NCI-H128 (cell line): ENCODE results near the gene ZNF169.
"Not testable (repeated sequence)": the region's sequence is repeated elsewhere in the genome, so short reads cannot be mapped to it uniquely, and the experiment has no call there.

Source experiments
- DNase-seq: peaks from one replicate; lab custom pipeline; 2025; ENCODE audit not compliant: unreplicated experiment; lab: John Stamatoyannopoulos, UW

The ZNF169 gene

DNA sequence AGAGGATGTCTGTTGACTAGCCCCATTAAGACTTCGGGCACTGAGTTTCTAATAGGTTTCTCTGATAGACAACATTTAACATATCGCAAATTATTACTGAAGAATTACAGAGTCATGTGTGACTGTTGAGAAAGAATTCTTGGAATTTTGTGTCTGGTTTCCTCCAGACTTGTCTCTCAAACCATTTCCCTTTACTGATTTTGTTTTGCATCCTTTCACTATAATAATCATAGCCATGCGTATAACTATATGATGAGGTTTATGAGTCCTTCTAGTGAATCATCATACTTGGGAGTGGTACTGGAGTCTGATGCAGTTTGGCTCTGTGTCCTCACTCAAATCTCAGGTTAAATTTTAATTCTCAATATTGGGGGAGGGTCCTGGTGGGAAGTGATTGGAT, 27.0 kb downstream of the ZNF169 start:
- DNase-seq, result no peak

GRCh38 chr9:94287877-94288513, 28.9 kb downstream of the ZNF169 start:
- no peak for DNase-seq

DNA sequence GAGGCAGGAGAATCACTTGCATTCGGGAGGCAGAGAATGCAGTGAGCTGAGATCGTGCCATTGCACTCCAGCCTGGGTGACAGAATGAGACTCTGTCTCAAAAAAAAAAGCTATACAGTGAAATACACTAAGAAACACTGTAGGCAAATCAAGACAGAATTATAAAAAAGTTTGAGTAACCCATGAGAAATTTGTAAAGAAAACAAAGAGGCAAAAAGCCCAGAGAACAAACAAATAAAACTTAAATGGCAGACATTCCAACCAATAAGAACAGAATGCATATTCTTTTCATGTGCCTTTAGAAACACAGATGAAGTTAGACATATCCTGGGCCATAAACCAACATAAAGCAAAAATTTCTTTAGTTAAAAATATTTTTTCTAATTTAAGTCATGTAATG, 30.6 kb downstream of the ZNF169 start:
- DNase-seq, result no peak

- DNase-seq, result no peak
These were observed 40.0 kb downstream of the ZNF169 start for GRCh38 chr9:94298949-94299599.

DNA sequence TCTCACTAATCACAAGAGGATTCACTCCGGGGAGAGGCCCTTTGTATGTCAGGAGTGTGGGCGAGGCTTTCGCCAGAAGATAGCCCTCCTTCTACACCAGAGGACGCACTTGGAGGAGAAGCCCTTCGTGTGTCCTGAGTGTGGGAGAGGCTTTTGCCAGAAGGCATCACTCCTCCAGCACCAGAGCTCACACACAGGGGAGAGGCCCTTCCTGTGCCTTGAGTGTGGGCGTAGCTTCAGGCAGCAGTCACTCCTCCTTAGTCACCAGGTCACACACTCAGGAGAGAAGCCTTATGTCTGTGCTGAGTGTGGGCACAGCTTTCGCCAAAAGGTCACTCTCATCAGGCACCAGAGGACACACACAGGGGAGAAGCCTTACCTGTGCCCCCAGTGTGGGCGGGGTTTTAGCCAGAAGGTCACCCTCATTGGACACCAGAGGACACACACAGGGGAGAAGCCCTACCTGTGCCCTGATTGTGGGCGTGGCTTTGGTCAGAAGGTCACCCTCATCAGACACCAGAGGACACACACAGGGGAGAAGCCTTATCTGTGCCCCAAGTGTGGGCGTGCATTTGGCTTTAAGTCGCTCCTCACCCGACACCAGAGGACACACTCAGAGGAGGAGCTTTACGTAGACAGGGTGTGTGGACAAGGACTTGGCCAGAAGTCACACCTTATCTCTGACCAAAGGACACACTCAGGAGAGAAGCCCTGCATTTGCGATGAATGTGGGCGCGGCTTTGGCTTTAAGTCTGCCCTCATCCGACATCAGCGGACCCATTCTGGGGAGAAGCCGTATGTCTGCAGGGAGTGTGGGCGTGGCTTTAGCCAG, 41.6 kb downstream of the ZNF169 start:
- no peak for DNase-seq

GRCh38 chr9:94301583-94301982, 42.5 kb downstream of the ZNF169 start:
- no peak for DNase-seq

GRCh38 chr9:94302426-94302825, 43.3 kb downstream of the ZNF169 start:
- no peak for DNase-seq

GRCh38 chr9:94303321-94303720, 44.2 kb downstream of the ZNF169 start:
- no peak for DNase-seq

DNA sequence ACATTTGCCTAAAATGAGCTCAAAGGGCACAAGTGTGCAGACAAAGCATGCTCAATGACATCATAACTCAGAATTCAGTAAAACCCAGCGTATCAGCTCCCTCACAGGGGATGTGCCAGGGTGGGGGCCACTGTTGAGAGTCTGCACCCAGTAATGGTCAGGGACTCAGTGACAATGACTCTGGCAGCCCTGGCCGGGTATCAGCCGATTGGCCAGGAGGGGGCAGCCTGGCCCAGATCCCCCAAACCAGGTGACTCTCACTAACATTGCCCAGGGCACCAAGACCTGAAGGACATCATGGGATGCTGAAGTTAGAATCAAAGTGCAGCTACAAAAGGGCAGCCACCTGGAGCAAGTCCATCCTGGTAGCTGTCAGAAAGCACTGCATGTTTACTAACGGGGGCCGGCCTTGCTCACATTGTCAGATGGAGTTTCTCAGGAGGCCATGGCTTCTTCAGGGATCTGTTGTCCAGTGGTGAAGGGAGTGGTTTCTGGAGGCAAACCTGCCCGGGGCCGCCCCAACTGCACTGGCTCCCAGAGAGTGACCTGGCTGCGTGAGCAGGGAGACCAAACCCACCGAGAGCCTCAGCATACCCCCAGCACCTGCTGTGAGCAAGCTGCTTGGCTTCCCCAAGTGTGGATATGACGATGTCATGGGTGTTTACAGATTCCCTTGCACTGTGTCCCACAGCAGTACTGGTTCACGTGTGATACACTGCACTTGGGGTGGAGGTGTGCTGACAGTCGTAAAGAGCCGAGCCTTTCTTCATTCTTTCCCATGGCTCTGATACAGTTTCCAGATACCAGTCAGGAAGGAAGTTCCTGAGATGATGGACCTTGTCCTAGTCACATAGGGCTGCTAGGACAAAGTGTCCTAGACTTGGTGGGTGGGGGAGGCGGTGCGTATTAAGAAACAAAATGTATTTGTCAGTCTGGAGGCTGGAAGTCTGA, 56.2 kb downstream of the ZNF169 start:
- not testable (repeated sequence) for DNase-seq

GRCh38 chr9:94316236-94316635, 57.1 kb downstream of the ZNF169 start:
- DNase-seq, result not testable (repeated sequence)

GRCh38 chr9:94317949-94318657, 59.0 kb downstream of the ZNF169 start:
- DNase-seq, result not testable (repeated sequence)

DNA sequence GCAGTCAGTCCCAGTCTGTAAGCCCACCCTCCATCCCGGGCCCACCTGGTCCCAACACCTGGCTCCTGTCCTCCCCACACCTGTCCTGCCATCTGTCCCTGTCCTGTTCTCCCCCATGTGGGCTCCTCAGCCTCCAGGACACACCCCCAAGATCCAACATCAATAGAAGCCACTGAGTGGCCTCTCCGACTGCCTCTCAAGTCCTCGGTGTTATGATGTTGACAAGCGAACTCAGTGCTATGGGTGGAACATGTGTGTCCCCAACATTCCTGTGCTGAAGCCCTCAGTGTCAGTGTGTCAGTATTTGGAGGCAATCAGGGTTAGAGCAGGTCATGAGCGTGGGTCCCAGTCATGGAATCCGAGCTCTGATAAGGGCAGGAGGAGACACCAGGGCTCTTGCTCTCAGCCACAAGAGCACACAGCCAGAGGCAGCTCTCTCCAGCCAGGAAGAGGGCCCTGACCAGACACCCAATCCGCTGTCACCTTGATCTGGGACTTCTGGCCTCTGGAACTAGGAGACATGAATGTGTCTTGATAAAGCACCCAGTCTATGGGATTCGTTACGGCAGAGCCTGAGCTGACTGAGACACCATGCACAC, 63.3 kb downstream of the ZNF169 start:
- not testable (repeated sequence) for DNase-seq

DNA sequence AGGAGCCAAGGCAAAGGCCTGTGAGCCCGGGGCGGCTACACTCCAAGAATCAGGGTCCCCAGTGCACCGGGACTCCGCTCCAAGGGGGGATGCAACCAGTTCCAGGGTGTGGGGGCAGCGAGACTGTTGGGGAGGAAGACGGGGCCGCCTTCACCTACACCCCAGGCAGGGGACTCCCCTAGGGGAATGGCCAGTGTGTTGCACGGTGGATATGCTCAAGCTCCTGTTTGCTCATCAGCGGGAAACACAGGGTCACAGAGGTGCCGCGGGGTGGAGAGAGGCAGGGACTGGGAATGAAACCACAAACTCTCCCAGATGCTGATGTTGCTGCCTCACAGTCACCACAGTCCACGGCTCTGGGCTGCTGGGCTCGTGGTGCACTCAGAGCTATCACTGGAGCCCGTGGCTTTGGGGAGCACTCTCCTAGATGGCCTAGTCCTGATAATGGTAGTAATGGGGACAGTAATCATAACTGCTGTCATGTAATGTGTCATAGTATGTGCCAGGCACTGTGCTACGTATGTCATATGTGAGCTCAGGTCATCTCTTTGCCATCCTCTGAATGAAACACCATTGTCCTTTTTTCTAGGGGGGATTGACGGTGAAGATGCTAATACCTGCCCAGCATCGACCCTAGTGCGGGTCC, 64.2 kb downstream of the ZNF169 start:
- DNase-seq, result not testable (repeated sequence)

GRCh38 chr9:94325583-94325982, 66.5 kb downstream of the ZNF169 start:
- not testable (repeated sequence) for DNase-seq

GRCh38 chr9:94328544-94328943, 69.4 kb downstream of the ZNF169 start, which contains the start of gene NUTM2F:
NUTM2F (minus strand) TSS chr9:94328644; CDS start chr9:94328623, 21 bp downstream.
- not testable (repeated sequence) for DNase-seq

GRCh38 chr9:94336445-94336844, 77.3 kb downstream of the ZNF169 start:
- not testable (repeated sequence) for DNase-seq

GRCh38 chr9:94338723-94339122, 79.6 kb downstream of the ZNF169 start:
- DNase-seq, result not testable (repeated sequence)

GRCh38 chr9:94339657-94340056, 80.6 kb downstream of the ZNF169 start:
- DNase-seq, result not testable (repeated sequence)

DNA sequence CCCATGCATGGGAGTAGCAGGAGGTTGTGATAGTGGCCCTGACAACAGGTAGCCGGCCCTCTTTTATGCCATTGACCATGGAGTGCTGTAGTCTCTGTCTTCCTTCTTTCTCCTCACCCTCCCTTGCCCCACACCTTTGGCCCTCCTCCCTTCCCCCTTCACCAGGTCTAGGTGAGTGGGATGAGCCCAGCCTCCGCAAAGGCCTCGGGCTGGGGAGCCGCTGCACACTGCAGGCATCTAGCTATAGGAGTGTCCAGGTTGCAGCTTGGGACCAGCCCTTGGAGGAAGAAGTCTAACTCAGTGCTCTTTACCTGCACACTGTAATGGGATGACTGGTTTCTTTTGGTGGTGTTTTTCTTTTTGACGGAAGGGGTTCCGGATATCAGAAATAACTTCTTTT, 81.7 kb downstream of the ZNF169 start:
- not testable (repeated sequence) for DNase-seq
